GM19397 (cell line): ENCODE results near the gene YARS1.

Experiments
- ATAC-seq: cut with Tn5 transposase; IDR thresholded peaks from one replicate; pipeline ENCODE4 v1.9.1; 2021; ENCODE audit warnings: mild to moderate bottlenecking, moderate library complexity; ENCODE audit not compliant: unreplicated experiment

Gene YARS1

GRCh38 chr1:32766328-32766972 lies 50.7 kb downstream of the YARS1 start:
- no peak for ATAC-seq

DNA sequence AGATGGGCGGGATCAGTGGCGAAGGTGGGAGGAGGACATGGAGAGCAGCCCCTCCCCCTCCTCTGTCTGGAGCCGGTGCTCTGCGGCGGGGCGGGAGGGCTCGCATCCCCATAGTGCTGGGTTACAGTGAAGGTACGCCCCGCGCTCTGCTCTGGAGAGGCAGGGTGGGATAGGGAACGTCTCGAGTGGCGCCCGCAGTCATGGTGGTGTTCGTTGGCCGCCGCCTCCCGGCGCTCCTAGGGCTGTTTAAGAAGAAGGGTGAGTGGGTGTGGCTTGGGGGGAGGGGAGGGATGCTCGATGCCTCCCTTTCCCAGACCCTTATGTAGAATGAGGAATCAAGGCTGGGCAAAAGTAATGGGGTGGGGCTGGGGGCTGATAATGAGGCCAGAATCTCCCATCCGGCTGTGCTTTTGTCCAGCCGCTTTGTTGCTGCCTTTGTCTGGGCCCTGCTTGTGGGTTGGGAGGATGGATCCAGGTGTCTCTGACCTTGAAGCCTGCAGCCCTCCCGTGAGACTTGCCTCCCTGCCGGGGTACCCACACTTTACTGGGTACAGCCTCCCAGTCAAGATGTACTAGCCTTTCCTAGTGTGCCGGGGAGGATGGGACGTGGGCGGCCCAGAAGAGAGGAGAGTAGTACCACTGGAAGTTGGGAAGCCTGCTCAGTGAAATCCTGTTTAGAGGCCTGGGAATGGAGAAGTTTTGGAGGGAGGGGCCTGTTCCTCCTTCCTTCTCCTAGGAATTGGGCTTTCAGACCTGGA lies 51.4 kb downstream of the YARS1 start:
- ATAC-seq = no peak

GRCh38 chr1:32764826-32765569 lies 52.2 kb downstream of the YARS1 start:
- ATAC-seq = no peak

GRCh38 chr1:32763221-32763620 lies 53.9 kb downstream of the YARS1 start:
- no peak for ATAC-seq

- no peak for ATAC-seq
Observed at GRCh38 chr1:32761936-32762335, 55.2 kb downstream of the YARS1 start.

DNA sequence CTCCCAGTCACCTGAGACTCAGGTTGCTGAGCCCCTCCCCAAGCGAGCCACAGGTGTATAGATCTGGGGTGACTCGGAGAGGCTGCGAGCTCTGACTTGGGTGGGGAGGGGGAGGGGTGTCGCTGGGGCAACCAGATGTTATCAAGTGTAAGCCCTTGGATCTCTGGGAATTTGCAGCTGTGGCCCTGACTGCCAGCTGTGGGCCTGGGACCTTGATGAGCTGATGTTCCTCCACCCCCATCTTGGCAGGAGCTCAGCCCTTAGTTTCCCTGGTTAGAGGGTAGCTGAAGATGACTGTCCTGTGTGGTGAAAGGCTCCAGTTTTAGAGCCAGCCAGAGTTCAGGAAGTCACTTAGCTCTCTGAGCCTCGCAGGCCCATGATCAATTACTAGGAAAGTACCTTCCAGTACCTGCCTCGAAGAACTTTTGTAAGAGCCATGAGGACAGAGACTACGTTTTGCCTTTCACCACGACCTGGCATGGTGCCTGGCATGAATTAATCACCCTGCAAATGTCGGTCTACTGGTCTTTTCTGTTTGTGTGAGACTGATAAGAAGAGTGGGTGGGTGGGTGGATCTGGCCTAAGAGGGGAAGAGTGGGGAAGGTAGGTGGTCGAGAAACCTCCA lies 55.8 kb downstream of the YARS1 start:
- no peak for ATAC-seq

DNA sequence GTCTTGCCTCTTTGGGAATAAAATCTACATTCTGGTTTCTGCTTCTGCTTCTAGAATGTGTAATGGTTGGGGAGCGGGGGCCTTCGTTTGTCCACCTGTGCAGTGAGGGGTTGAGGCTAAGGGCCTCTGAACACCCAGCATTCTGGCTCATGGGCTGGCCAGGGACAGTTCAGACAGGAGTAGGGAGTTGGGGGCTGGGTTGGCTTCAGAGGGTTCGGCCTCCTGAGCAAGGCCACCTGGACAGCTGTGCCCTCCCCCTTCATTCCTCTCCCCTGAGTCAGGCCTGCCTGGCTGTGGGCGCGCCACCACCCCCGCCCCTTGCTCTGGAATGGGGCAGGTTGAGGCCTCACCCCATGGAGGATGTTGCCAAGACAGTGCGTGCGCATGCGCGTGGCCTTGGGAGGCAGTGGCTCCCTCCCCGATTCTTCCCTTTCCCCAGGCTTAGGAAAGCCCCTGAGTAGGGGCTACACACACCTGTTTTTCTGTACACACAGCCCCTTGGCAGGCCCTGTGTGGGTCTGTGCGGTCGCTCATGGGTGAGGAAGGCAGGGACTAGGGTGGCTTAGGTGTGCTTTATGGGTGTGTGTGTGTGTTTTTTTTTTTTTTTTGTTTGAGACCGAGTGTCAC lies 57.0 kb downstream of the YARS1 start:
- no peak for ATAC-seq

GRCh38 chr1:32759521-32759981 lies 57.6 kb downstream of the YARS1 start:
- no peak for ATAC-seq

GRCh38 chr1:32758795-32759430 lies 58.2 kb downstream of the YARS1 start:
- ATAC-seq = no peak

DNA sequence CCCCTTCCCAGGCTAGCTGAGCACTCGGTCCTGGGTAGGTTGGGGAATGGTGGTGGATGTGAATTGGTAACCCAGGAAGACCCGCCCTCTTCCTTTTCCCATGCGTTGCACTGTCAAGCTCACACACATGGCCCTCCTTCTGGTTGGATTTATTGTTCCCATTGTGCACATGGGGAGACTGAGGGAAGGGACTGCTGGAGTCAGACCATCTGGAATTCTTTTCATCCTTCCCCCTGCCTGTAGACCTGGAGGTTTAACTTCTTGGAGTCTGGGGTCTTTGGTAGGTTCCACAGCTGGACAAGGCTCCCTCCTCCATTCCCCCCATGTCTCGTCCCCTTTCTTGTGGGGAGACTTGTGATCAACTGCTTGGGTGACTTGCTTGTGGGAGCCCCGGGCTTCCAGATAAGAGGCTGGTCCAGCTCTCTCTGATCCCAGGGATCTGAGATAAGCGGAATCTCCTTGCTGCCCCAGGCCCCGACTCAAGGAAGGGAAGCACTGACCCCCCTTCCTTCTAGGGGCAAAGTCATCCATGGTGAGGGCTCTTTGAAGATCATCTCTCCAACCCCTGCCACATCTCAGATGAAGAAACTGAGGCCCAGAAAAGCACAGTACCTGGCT lies 58.9 kb downstream of the YARS1 start:
- ATAC-seq = no peak

- ATAC-seq = no peak
Observed at GRCh38 chr1:32757213-32757895, 59.8 kb downstream of the YARS1 start.

DNA sequence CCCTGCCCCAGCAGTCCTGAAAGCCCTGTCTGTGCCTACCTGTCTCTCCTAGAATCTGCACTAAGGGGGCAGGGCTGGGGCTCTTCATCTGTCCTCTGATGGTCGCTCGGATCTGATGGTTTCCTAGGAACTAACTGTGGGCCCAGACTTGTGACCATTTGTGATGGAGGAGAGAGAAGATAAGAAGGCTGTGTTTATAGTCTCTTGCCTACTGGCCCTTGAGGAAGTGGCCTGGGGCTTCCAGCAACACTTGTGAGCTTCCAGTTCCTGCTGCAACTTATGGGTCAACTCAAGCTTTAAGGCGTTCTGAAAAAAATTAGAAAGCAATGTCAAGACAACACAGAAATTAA lies 61.4 kb downstream of the YARS1 start:
- ATAC-seq = no peak

- no peak for ATAC-seq
Observed at GRCh38 chr1:32755098-32755809, 61.9 kb downstream of the YARS1 start.

DNA sequence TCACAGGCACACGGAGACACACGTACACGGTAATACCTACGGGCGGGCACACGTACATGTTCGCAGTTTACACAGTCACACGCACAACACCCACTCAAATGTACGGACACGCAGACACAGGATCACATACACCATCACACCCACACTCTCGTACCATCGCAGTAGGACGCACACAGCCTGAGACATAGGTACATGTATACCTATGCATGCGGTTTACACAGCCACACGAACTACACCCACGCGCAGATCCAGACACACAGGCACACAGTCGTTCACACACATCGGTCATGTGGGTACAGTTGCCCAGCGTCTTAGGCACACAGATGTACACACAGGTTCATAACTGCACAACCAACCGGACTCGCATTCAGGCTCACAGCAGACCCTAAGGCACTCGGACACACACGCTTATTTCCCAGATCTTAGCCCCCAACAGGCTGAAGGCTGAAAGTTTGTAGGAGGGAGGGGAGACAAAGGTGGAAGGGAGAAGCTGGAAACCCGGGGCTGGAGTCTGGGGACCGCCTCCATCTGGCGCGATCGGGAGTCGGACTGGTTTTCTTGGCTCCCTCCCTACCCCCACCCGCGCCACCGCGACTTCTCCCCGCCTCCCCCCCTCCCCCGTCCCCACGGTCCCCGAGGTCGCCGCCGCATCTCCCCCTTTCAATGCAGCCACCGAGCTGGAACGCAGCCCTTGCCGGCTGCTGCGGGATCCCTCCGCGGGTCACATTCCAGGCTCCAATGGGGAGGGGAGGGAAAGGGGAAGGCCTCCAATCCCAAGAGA lies 62.7 kb downstream of the YARS1 start:
- peak; percentile 16 for ATAC-seq

GRCh38 chr1:32753532-32754316 lies 63.4 kb downstream of the YARS1 start:
- peak; percentile 76 for ATAC-seq

DNA sequence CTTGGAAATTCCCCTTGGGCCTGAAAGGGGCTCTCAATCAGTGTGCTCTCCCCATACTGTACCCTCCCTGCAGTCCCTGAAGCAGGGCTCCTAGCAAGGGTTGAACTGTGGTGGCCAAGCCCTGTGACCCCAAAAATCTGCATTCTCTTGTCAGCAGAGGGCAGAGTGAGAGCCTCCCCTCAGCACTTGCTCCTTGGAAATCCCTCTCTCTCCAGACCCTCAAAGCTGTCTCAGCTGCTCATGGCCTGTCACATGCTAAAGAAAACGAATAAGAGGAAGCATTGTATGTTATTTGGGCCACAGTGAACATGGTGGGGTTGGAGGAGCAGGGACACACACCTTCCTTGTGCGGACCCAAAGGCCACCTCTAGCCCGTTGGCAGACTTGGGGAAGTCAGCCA lies 67.4 kb downstream of the YARS1 start:
- no peak for ATAC-seq

- ATAC-seq = no peak
Observed at GRCh38 chr1:32749332-32749731, 67.8 kb downstream of the YARS1 start.
